NCI-H2196 treated with DMSO at 0.1 percent for 48 hours (cell line): ENCODE data around the gene RNPS1.

Experiments used
- DNase-seq: peaks from one replicate; lab custom pipeline; 2025; ENCODE audit not compliant: unreplicated experiment; lab: John Stamatoyannopoulos, UW

The RNPS1 gene

DNA sequence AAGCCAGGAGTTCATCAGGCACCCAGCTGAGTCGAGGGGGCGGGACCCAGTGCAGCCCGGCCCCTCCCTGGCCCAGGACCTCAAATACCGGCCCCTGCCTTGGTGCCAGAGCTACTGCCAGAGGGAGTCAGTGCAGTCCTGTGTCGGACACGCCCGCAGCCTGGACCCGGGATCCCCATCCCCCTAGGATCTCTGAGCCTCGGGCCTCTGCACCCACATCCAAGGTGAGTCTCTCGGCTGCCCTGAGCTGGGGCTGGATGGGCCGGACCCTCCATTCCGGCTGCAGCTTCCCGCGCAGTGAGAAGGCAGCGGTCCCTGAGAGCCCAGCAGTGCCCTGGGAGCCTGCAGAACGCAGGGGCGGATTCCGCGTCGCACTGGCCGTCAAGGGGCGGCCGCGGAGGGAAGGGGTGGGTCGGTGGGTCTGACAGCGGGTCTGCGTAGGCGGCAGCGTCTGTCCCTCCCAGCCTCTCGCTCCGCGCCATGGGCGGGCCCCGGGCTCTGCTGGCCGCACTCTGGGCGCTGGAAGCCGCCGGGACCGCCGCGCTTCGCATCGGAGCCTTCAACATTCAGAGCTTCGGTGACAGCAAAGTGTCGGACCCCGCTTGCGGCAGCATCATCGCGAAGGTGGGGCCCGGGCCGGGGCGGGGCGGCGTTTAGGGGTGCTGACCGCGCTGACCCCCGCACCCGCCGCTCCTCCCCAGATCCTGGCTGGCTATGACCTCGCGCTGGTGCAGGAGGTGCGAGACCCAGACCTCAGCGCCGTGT is 31.4 kb downstream of the RNPS1 start, which contains the start of gene DNASE1L2:
Gene DNASE1L2 (plus strand): TSS at position 108 of the 765 bp plus-strand sequence. CDS start 373 bp downstream, at position 481.
- DNase-seq: no peak

DNA sequence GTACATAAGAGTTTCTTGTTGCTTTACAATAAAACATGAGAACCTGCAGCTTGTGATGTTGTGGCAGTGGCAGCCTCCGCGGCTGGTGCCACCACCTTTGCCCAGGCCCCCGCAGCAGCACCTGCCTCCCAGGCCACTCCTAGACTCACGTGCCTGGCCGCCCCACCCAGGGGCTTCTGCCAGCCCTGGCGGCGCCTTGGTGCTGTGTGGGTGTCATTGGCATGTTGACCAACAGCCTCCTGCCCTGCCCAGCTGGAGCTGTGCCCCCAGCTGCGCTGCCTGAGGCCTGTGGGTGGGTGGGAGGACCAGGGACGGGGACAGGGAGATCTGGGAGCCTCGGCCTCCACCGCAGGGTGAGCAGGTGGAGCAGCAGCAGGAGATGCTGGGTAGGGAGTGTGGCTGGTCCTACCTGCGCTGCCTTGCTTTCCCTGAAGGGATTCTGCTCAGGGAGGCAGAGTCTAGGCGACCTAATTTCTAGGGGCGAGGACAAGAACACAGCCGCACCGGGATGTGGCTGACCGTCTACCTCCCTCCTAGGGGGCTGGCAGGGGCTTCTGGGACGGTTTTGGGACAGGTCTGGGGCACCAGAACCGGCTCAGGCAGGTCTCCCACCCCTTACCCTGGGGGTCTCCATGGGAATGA is 32.1 kb downstream of the RNPS1 start:
- peak; percentile 53 for DNase-seq

DNA sequence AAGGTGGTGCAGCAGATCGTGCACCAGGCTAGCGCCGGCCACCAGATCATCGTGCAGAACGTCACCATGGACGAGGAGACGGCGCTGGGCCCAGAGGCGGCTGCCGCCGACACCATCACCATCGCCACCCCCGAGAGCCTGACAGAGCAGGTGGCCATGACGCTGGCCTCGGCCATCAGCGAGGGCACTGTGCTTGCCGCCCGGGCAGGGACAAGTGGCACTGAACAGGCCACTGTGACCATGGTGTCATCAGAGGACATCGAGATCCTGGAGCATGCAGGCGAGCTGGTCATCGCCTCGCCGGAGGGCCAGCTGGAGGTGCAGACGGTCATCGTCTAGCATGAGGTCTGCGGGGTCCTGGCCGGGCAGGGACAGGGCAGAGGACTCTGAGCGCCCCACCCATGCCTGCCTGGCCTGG is 32.7 kb downstream of the RNPS1 start:
- no peak for DNase-seq

DNA sequence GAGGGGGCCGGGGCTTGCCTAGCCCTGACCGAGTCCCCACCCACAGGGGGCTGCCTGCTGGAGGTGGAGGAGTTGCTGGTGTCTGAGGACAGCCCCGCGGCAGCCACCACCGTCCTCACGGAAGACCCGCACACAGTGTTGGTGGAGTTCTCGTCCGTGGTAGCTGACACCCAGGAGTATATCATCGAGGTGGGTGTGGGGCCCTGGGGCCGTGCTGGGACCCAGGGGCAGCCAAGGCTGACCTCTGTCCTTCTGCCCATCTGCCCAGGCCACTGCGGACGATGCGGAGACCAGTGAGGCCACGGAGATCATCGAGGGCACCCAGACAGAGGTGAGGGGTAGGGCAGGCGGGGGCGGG is 33.1 kb downstream of the RNPS1 start:
- no peak for DNase-seq

DNA sequence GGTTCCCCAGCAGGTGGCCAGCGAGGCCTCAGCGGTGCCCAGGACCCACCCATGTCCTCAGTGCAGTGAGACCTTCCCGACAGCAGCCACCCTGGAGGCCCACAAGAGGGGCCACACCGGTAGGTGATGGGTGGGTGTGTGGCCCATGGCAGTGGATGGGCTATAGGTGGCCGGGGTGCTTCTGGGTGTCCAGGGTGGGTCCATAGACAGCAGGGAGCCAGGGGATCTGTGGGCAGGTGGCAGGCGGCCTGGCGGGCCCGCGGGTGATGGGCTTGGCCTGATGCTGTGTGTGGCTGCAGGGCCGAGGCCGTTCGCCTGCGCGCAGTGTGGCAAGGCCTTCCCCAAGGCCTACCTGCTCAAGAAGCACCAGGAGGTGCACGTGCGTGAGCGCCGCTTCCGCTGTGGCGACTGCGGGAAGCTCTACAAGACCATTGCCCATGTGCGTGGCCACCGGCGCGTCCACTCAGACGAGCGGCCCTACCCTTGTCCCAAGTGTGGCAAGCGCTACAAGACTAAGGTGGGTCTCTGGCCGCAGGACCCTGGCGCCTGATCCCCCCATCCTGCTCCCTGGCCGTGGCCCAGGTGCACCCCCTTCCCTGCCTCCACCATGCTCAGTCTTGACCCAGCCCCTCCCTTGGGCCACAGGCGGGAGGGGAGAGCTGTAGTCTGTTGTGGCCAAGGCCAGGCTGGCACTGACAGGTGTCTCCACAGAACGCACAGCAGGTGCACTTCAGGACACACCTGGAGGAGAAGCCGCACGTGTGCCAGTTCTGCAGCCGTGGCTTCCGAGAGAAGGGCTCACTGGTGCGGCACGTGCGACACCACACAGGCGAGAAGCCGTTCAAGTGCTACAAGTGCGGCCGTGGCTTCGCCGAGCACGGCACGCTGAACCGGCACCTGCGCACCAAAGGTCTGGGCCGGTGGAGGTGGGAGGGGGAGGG is 33.8 kb downstream of the RNPS1 start:
- DNase-seq: peak; percentile 73

DNA sequence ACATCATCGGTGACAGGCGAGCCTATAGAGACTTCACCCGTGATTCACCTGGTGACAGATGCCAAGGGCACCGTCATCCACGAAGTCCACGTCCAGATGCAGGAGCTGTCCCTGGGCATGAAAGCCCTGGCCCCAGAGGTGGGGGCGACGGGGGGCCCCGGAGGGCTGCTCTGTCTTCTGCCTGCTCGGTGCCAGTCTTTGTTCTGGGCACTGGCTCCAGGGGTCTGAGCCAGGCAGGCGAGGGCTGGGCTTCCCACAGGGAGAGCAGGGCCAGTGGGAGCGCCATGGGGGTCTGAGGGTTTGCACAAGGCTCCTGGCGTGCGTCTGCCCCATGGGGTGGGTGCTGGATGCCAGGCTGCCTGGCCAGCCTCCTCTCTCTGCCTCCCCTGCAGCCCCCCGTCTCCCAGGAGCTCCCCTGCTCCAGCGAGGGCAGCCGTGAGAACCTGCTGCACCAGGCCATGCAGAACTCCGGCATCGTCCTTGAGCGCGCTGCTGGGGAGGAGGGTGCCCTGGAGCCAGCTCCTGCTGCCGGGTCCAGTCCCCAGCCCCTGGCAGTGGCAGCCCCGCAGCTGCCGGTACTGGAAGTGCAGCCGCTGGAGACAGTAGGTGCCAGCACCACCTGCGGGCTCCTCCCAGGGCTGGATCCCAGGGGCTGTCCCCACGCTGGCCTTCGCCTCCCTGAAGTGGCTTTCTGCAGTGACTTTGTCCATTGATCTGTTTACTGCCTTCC is 34.7 kb downstream of the RNPS1 start:
- DNase-seq: no peak

DNA sequence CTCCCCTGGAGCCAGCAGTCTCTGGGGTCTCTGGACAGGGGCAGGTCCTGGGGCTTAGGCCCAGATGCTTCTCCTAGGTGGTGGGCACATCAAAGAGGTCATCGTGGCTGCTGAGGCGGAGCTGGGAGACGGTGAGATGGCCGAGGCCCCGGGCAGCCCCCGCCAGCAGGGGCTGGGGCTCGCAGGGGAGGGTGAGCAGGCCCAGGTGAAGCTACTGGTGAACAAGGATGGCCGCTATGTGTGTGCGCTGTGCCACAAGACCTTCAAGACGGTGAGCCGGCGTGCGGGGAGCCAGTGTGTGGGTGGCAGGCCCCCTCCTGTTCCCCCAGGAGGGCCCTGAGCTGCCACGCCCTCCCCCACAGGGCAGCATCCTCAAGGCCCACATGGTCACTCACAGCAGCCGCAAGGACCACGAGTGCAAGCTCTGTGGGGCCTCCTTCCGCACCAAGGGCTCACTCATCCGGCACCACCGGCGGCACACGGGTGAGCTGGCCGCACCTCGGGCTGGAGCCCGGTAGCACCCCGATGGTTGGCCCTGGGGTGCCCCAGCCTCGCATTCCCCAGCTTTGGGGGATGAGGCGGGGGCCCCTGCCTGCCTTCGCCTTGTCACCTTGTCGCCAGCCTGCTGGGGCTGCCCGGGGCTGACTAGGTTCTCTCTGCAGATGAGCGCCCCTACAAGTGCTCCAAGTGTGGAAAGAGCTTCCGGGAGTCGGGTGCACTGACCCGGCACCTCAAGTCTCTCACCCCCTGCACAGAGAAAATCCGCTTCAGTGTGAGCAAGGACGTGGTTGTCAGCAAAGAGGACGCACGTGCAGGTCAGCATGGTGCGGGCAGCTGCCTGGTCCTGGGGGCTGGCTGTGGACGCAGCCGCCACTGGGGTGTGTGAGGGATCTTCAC is 35.6 kb downstream of the RNPS1 start:
- no peak for DNase-seq

DNA sequence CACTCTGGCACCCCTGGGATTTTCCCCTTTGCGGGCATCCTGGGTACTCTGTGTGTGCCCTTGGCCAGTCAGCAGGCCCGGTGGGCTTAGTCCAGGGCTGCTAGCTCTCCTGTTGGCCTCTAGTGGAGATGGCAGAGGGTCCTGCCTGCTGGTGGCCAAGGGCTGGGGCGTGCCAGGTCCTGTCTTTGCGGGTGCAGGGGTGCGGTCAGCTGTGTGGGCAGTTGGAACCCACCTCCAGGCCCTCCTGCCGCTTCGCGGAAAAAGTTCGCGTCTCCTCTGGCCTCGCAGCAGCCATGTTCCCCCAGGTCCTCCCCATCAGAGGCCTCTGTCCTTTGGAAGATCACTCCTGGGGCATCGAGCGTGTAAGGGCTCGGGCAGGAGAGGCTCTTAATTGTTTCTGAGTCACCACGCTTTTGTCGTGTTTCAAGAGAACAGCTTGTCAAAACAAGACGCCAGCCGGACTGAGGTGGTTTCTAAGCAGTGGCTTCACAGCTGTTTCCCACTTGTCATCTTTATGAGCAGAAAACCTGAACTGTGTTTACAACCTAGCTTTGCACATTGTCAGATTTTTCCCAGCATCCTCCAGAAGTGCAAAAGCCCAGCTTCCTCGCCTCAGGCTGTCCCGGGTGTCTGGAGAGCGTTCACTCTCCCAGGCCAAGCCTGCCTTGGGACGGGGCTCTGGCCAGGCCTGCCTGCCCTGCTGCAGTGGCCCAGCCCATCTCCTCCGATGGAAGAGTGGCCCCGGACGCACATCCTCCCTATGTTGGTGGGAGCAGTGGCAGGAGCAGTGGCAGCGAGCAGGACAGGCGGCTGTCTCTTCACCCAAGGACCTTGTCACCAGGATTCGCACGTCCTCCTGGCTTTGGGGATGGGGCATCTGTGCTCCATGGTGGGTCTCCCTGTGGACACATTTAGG is 36.7 kb downstream of the RNPS1 start:
- no peak for DNase-seq

DNA sequence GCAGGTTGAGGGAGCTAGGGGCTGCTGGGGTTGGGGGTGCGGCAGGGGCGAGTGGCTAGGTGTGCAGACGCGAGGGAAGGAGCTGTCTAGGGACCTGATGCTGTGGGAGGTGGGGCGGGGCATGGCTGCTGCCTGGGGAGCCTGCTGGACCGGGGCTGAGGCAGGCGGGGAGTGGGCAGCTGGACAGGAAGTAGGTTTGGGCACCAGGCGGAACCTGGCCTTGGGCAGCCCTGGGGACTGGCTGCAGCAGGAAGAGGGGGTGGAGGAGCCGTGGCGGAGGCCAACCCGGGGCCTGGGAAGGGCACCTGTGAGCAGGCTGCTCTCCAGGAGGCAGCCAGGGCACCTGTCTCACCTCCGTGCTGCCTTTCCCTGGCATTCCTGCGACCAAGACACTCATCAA is 37.5 kb downstream of the RNPS1 start:
- DNase-seq: peak; percentile 69

DNA sequence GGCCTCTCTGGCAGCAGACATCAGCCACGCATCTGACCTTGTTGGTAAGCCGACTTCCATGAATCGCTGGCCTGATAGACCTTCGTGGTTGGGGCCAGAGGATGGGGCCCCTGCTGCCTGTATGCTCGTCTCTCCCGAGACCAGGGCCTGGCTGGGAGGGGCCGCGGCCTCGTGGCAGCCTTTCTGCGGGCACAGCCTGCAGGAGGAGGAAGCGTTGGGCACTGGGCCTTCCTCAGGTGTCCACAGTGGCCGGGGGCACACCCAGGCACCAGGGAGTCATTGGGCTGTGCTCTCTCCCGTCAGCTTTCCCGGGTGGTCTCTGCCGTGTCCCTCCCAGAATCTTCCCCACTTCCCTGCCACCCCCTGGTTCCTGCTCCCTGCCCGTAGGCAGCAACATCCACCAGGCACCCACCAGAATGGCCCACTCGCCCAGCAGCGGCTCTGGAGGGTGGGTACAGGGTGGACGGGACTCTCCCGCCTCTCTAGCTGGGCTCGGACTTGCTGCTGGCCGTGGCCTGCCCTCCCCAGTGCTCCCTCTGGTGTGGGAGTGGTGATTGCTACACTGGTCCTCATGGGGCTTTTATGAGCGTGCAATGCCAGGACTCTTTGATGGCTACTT is 38.2 kb downstream of the RNPS1 start:
- no peak for DNase-seq

DNA sequence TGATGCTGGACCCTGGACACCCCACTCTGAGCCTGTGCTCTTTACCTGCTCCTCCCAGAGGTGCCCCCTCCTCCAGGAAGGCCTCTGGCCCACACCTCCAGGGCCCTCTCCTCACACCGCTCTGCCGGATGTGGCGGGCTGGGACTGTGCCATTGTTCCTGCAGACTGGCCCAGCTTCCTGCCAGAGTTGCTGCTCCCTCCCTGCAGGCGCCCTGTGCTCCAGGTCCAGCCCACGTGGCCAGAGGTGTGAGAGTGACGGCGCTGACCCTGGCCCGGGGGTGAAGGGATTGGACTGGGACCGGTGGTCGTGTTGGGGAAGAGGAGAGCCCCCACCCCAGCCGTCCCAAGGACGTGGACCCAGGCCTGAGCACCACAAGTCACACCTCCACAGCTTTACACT is 38.8 kb downstream of the RNPS1 start:
- no peak for DNase-seq

DNA sequence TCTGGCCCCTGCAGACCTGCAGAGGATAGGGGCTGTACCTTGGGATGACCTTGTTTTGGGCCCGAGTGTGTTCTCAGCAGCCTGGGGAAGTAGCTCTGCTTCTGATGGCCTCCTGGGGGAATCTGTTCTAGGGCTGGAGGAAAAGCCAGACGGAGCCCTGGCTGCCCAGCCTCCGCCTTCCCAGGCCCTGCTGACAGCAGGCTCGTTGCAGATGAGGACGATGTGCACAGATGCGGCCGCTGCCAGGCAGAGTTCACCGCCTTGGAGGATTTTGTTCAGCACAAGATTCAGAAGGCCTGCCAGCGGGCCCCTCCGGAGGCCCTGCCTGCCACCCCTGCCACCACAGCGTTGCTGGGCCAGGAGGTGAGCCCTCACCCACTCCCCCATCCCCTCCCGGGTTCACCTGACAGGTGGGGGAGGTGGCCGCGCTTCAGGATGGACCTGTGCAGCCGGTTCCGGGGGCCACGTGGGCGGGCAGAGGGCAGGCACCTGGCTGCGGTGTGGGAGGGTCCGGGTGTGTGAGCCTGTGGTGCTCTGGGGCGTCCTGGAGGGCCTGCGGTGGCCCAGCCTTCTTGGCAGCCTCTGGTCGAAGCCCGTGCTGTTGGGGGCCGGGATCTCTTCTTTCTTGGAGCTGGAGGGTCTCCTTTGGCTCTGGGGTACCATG is 39.6 kb downstream of the RNPS1 start:
- DNase-seq: no peak

DNA sequence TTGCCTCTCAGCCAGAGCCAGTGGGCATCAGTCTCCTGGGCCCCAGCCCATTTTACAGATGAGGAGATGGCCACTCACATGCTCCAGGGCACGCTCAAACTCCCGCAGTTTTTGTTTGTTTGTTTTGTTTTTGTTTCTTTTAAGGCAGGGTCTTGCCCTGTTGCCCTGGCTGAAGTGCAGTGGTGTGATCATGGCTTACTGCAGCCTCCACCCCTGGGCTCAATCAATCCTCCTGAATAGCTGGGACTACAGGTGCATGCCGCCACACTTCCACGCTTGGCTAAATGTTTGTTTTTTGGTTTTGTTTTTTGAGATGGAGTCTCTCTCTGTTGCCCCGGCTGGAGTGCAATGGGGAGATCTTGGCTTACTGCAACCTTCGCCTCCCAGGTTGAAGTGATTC is 41.0 kb downstream of the RNPS1 start:
- no peak for DNase-seq

DNA sequence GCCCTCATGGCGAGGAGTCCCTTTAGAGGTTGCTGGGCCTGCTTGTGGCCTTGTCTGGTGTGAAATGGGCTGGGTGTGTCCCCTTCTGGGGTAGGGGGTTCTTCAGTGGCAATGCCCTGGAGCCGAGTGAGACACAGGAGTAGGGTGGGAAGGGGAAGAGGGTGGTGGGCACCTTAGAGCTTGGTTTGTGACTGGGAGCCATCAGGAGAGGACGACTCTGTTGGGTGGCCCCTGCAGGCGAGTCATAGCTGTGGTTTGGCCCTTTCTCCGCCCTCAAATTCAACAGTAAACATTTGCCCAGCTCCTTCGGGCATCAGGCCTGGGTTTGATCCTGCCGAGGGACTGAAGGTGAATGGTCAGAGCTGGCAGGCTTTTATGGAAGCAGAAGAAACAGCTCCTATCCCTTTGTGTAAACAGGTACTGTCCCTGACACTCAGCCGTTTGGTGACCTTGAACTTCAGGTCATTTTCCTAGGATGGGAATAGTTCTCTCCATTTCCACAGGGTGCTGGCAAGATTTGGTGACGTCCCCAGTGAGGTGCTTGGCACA is 41.6 kb downstream of the RNPS1 start:
- DNase-seq: no peak

DNA sequence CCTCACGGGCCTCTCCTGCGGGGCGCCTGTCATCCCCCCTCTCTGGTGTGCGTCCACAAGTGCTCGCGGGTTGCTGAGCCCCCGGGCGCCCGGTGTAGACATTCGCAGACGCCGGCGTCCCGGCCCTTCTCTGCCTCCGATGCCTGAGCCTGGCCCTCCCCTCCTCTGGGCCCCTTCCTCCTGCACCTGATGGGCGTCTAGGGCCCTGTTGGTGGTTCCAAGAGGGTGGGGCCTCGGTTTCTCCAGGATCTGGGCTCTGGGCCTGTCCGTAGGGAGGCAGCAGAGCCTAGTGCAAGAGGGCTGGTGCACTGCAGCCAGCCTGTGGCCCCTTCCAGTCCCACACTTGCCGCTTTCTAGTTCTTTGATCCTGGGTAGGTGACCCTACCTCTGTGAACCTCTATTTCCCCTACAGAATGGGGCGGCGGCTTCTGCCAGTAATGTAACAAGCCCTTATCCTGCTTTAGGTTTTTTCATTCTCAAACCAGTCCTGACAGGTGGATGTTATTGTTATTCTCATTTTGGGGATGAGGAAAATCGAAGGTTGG is 43.9 kb downstream of the RNPS1 start:
- DNase-seq: peak; percentile 10

DNA sequence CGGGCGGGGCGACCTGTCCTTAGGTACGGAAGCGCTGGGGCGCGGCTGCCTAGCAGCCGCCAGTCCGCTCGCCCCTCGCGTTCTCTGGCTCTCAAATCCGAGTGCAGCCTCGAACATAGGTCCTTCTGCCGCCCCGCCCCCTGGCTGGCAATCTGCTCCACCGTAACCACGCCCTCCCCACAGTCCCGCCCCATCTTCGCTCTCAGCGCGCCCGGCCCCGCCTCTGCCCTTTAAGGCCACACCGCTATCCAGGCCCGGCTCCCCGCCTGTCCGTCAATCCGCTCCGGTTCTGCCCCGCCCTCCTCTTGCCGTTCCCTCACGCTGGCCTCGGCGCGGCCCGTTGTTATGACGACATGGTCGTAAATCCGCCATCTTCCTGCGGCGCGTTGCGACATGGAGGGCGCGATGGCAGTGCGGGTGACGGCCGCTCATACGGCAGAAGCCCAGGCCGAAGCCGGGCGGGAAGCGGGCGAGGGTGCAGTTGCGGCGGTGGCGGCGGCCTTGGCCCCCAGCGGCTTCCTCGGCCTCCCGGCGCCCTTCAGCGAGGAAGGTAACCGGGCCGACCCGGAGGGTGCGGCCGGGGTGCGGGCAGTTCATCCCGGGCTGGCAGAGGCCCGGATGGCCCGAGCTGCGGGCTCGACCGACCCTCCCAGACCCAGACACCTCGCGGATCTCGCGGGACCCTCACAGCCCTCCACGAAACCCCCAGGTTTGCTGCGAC is 44.5 kb downstream of the RNPS1 start, which contains the start of gene E4F1:
Gene E4F1 (plus strand): TSS at position 371 of the 721 bp plus-strand sequence. CDS start 23 bp downstream, at position 394.
- DNase-seq: peak; percentile 99

DNA sequence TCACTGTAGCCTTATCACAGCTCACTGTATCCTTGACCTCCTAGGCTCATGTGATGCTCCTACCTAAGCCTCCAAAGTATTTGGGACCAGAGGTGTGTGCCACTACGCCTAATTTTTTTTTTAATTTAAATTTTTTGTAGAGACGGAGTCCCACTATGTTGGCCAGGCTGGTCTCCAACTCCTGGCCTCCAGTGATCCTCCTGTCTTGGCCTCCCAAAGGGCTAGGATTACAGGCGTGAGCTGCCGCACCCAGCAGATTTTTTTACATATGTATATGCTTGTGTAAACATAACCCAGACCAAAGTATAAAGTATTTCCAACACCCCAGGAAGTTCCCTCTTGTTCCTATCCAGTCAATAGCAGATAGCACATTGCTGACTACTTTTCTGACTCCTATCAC is 51.6 kb downstream of the RNPS1 start:
- no peak for DNase-seq
